ENCODE measurements around the gene PCDHA7.

- TF ChIP-seq CTCF (IDR thresholded peaks at IDR 0.05) = peak in 1 of 3 experiments; percentile 40
- no peak for TF ChIP-seq POLR2A (IDR thresholded peaks at IDR 0.05; ENCODE audit: low read depth)
- TF ChIP-seq POLR2AphosphoS5 (IDR thresholded peaks at IDR 0.05) = no peak
These were observed 12.4 kb upstream of the PCDHA7 start, which contains the start of gene PCDHA5 for GRCh38 chr5:140821375-140822280.

Data from esophagus muscularis mucosa (tissue), 3 donors.